WTC11 (cell line): ENCODE results near the gene STARD10. TPM values are rescaled to one million over a fixed set of nuclear protein-coding genes. Genes with fewer than 3 reads are reported as not detected.

Experiments used
- ATAC-seq: fragments of 200-7000 bp; cut with Tn5 transposase; 2 replicates; pipeline ENCODE4 v1.10.0; 2021; ENCODE audit warnings: mild to moderate bottlenecking, moderate library complexity
- CTCF ChIA-PET: fragments of 300-600 bp; sonication (Branson Sonifier 250); formaldehyde crosslinking; loops from one replicate; lab custom pipeline; 2021; ENCODE audit warnings: antibody characterized with exemption; lab: Charles Lee
- POLR2A ChIA-PET: fragments of 350-600 bp; sonication (Branson Sonifier 250); formaldehyde crosslinking; loops from one replicate; lab custom pipeline; 2021; ENCODE audit warnings: antibody characterized with exemption; lab: Charles Lee
- DNase-seq: peaks from one replicate; pipeline ENCODE4 v3.0.0; 2021; ENCODE audit warnings: low spot score
- H3K27ac Mint-ChIP-seq: 2 replicates; pipeline ENCODE4 v1.8.0; 2021; ENCODE audit warnings: mixed read lengths
- H3K27me3 Mint-ChIP-seq: 2 replicates; pipeline ENCODE4 v1.8.0; 2021; ENCODE audit warnings: low read depth, mild to moderate bottlenecking, moderate library complexity, mixed read lengths
- H3K36me3 Mint-ChIP-seq: 2 replicates; pipeline ENCODE4 v1.8.0; 2021; ENCODE audit warnings: mixed read lengths
- H3K4me1 Mint-ChIP-seq: 2 replicates; pipeline ENCODE4 v1.8.0; 2022; ENCODE audit warnings: mixed read lengths
- H3K4me3 Mint-ChIP-seq: 2 replicates; pipeline ENCODE4 v1.8.0; 2021; ENCODE audit warnings: mild to moderate bottlenecking, moderate library complexity, mixed read lengths
- H3K9me3 Mint-ChIP-seq: 2 replicates; pipeline ENCODE4 v1.8.0; 2021; ENCODE audit warnings: mixed read lengths
- ETV6 ChIP-seq: sonication (generic); formaldehyde crosslinking; IDR thresholded peaks from 2 replicates; pipeline ENCODE4 v1.8.1; 2022; ENCODE audit warnings: mild to moderate bottlenecking, missing genetic modification reagents
- FOXK1 ChIP-seq: sonication (generic); formaldehyde crosslinking; IDR thresholded peaks from 2 replicates; pipeline ENCODE4 v1.8.0; 2022; ENCODE audit warnings: mild to moderate bottlenecking, moderate library complexity, missing genetic modification reagents
- FOXP1 ChIP-seq: sonication (generic); formaldehyde crosslinking; IDR thresholded peaks from 2 replicates; pipeline ENCODE4 v1.8.0; 2022; ENCODE audit warnings: missing genetic modification reagents, mild to moderate bottlenecking, moderate library complexity, borderline replicate concordance
- TEAD4 ChIP-seq: sonication (generic); formaldehyde crosslinking; IDR thresholded peaks from 2 replicates; pipeline ENCODE4 v1.8.0; 2022; ENCODE audit warnings: mild to moderate bottlenecking, missing genetic modification reagents
- ZNF263 ChIP-seq: sonication (generic); formaldehyde crosslinking; IDR thresholded peaks from 2 replicates; pipeline ENCODE4 v1.8.1; 2022; ENCODE audit warnings: low read depth, mild to moderate bottlenecking, moderate library complexity, missing genetic modification reagents
- total RNA-seq: library from RNA; stranded (reverse); gene quantifications from 3 replicates; pipeline ENCODE4 v1.2.3, GENCODE V29; 2021
- TF ChIP-seq, protein P1 (sequence below): sonication (generic); formaldehyde crosslinking; IDR thresholded peaks from 2 replicates; pipeline ENCODE4 v1.8.0; 2022; ENCODE audit warnings: mild to moderate bottlenecking, missing genetic modification reagents
- TF ChIP-seq, protein P2 (sequence below): fragments of 250-450 bp; sonication (Bioruptor Pico); IDR thresholded peaks from 2 replicates; pipeline ENCODE4 v1.9.0; 2021; ENCODE audit warnings: mild to moderate bottlenecking, borderline replicate concordance
- TF ChIP-seq, protein P3 (sequence below): fragments of 200-600 bp; IDR thresholded peaks from 2 replicates; pipeline ENCODE4 v1.8.0; 2022; ENCODE audit warnings: antibody characterized with exemption
- TF ChIP-seq, protein P4 (sequence below): sonication (generic); formaldehyde crosslinking; IDR thresholded peaks from 2 replicates; pipeline ENCODE4 v1.8.0; 2022; ENCODE audit warnings: mild to moderate bottlenecking, missing genetic modification reagents
- TF ChIP-seq, protein P5 (sequence below): sonication (generic); formaldehyde crosslinking; IDR thresholded peaks from 2 replicates; pipeline ENCODE4 v1.8.1; 2023; ENCODE audit warnings: mild to moderate bottlenecking, missing genetic modification reagents, borderline replicate concordance
- TF ChIP-seq, protein P6 (sequence below): sonication (generic); formaldehyde crosslinking; IDR thresholded peaks from 2 replicates; pipeline ENCODE4 v1.8.0; 2023; ENCODE audit warnings: missing genetic modification reagents, mild to moderate bottlenecking, borderline replicate concordance
- TF ChIP-seq, protein P7 (sequence below): sonication (generic); formaldehyde crosslinking; IDR thresholded peaks from 2 replicates; pipeline ENCODE4 v1.8.1; 2023; ENCODE audit warnings: mild to moderate bottlenecking, missing genetic modification reagents, moderate library complexity

STARD10 gene
- total RNA-seq, 1 experiment from 2014 or later, result 32.0 TPM

DNA sequence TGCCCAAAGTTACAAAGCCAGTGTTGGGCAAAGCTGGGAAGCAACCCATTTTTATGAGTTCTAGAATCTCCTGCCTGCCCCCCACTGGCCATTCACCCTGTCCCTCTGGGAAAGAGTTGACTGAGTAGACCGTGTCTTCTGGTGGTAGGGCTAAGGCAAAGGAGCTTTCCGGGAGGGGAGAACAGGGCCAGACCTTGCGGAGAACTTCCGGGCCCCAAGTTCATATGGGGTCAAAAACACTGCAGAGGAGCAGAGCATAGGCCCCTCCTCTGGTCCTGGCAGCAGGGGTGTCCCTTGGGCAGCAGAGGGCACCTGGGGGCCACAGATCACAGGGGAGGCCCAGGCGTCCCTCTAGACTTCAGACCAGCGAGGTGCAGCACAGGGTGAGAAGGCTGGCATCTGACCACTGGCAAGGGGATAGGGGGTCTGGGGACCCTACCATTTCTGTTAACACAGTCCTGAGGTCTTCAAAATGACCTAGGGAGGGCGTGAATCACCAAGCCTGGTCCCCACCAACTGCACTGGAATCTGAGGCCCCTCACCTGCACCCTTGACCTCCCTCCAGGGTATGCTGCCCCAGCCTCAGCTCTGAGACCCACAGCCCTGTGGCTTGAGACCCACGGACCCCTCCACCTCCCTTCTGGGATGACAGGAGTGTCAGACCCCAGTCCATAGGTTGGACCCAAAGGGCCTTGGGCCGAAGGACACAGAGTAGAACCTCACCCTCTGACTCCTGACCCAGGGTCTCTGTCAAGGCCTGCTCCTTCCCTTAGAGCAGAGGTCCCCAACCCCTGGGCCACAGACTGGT, 40.3 kb downstream of the STARD10 start (continued):
- TF ChIP-seq, protein P1, sequence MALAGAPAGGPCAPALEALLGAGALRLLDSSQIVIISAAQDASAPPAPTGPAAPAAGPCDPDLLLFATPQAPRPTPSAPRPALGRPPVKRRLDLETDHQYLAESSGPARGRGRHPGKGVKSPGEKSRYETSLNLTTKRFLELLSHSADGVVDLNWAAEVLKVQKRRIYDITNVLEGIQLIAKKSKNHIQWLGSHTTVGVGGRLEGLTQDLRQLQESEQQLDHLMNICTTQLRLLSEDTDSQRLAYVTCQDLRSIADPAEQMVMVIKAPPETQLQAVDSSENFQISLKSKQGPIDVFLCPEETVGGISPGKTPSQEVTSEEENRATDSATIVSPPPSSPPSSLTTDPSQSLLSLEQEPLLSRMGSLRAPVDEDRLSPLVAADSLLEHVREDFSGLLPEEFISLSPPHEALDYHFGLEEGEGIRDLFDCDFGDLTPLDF (CRISPR knock-in tag), result no peak
- TF ChIP-seq TEAD4 (CRISPR knock-in tag) (no peak), ZNF263 (no peak)
- TF ChIP-seq, protein P2, sequence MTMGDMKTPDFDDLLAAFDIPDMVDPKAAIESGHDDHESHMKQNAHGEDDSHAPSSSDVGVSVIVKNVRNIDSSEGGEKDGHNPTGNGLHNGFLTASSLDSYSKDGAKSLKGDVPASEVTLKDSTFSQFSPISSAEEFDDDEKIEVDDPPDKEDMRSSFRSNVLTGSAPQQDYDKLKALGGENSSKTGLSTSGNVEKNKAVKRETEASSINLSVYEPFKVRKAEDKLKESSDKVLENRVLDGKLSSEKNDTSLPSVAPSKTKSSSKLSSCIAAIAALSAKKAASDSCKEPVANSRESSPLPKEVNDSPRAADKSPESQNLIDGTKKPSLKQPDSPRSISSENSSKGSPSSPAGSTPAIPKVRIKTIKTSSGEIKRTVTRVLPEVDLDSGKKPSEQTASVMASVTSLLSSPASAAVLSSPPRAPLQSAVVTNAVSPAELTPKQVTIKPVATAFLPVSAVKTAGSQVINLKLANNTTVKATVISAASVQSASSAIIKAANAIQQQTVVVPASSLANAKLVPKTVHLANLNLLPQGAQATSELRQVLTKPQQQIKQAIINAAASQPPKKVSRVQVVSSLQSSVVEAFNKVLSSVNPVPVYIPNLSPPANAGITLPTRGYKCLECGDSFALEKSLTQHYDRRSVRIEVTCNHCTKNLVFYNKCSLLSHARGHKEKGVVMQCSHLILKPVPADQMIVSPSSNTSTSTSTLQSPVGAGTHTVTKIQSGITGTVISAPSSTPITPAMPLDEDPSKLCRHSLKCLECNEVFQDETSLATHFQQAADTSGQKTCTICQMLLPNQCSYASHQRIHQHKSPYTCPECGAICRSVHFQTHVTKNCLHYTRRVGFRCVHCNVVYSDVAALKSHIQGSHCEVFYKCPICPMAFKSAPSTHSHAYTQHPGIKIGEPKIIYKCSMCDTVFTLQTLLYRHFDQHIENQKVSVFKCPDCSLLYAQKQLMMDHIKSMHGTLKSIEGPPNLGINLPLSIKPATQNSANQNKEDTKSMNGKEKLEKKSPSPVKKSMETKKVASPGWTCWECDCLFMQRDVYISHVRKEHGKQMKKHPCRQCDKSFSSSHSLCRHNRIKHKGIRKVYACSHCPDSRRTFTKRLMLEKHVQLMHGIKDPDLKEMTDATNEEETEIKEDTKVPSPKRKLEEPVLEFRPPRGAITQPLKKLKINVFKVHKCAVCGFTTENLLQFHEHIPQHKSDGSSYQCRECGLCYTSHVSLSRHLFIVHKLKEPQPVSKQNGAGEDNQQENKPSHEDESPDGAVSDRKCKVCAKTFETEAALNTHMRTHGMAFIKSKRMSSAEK, result no peak
- TF ChIP-seq, protein P3, sequence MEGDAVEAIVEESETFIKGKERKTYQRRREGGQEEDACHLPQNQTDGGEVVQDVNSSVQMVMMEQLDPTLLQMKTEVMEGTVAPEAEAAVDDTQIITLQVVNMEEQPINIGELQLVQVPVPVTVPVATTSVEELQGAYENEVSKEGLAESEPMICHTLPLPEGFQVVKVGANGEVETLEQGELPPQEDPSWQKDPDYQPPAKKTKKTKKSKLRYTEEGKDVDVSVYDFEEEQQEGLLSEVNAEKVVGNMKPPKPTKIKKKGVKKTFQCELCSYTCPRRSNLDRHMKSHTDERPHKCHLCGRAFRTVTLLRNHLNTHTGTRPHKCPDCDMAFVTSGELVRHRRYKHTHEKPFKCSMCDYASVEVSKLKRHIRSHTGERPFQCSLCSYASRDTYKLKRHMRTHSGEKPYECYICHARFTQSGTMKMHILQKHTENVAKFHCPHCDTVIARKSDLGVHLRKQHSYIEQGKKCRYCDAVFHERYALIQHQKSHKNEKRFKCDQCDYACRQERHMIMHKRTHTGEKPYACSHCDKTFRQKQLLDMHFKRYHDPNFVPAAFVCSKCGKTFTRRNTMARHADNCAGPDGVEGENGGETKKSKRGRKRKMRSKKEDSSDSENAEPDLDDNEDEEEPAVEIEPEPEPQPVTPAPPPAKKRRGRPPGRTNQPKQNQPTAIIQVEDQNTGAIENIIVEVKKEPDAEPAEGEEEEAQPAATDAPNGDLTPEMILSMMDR, result no peak
- TF ChIP-seq, protein P4, sequence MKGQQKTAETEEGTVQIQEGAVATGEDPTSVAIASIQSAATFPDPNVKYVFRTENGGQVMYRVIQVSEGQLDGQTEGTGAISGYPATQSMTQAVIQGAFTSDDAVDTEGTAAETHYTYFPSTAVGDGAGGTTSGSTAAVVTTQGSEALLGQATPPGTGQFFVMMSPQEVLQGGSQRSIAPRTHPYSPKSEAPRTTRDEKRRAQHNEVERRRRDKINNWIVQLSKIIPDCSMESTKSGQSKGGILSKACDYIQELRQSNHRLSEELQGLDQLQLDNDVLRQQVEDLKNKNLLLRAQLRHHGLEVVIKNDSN (CRISPR knock-in tag), result no peak
- TF ChIP-seq, protein P5, sequence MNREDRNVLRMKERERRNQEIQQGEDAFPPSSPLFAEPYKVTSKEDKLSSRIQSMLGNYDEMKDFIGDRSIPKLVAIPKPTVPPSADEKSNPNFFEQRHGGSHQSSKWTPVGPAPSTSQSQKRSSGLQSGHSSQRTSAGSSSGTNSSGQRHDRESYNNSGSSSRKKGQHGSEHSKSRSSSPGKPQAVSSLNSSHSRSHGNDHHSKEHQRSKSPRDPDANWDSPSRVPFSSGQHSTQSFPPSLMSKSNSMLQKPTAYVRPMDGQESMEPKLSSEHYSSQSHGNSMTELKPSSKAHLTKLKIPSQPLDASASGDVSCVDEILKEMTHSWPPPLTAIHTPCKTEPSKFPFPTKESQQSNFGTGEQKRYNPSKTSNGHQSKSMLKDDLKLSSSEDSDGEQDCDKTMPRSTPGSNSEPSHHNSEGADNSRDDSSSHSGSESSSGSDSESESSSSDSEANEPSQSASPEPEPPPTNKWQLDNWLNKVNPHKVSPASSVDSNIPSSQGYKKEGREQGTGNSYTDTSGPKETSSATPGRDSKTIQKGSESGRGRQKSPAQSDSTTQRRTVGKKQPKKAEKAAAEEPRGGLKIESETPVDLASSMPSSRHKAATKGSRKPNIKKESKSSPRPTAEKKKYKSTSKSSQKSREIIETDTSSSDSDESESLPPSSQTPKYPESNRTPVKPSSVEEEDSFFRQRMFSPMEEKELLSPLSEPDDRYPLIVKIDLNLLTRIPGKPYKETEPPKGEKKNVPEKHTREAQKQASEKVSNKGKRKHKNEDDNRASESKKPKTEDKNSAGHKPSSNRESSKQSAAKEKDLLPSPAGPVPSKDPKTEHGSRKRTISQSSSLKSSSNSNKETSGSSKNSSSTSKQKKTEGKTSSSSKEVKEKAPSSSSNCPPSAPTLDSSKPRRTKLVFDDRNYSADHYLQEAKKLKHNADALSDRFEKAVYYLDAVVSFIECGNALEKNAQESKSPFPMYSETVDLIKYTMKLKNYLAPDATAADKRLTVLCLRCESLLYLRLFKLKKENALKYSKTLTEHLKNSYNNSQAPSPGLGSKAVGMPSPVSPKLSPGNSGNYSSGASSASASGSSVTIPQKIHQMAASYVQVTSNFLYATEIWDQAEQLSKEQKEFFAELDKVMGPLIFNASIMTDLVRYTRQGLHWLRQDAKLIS (CRISPR knock-in tag), result no peak
- TF ChIP-seq, all 79 proteins: peak for 0

DNA sequence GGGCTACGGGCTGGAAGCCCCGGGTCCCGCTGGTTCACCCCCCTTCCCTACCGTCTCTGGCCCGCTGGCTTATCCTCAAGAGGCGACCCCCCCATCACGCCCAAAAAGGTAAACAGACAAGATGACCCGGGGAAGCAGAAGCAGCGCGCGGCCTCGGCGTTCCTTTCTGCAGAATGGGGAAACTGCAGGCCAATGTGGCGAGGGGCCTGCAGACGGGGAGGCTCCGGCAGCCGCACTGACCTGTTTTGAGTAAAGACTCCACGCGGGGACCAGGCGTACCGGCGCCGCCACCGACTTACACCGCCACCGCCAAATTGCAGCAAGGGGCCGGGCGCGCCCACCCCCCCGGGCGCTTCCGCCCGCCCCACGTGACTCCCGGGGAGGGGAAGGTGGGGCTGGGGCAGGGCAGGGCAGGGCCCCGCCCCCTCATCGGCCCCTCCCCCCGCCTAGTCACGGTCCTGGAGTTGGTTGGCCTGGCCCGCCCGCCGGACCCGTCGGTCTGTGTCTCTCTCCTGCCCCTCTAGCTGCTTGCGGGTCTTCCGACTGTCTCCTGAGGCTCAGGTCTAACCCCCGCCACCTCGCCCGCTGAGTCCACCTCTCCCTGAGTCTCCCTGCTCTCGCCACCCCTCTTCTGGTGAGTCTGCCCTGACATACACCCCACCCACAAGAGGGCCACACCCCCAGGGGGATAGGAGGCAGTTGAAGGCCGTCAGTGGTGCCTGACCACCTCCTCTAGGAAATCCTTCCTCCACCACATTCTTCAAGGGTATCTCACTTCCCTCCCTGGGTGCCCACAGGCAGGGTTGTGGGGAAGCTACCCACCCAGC, 41.5 kb downstream of the STARD10 start, which contains the start of gene ARAP1:
ARAP1 (minus strand) TSS at position 321 of the 827 bp plus-strand sequence. CDS start 25,280 bp downstream, outside the sequence.
- H3K4me3 Mint-ChIP-seq, result peak within 1 kb of the TSS; percentile 93
- POLR2A ChIA-PET, result interaction anchor here (0.6 kb wide), 1 partner anchor 131 kb away, joined by 4 read pairs; no protein-coding TSS in a partner anchor
- H3K36me3 Mint-ChIP-seq, result peaks cover 13% of the 10 kb centered on the region
- no peaks in the 10 kb centered on the region for H3K9me3 Mint-ChIP-seq
- ATAC-seq (peak; percentile 76), DNase-seq (peak; percentile 76)
- peaks cover 40% of the 10 kb centered on the region for H3K4me1 Mint-ChIP-seq
- CTCF ChIA-PET, result interaction anchor here (1.1 to 2.2 kb wide), 4 partner anchors 12 to 68 kb away, joined by 3 to 14 read pairs (median 8); partner anchors contain the start of gene STARD10
- peak within 1 kb of the TSS; percentile 96 for H3K27ac Mint-ChIP-seq
- H3K27me3 Mint-ChIP-seq, result peaks cover 10% of the 10 kb centered on the region
- TF ChIP-seq, protein P6, sequence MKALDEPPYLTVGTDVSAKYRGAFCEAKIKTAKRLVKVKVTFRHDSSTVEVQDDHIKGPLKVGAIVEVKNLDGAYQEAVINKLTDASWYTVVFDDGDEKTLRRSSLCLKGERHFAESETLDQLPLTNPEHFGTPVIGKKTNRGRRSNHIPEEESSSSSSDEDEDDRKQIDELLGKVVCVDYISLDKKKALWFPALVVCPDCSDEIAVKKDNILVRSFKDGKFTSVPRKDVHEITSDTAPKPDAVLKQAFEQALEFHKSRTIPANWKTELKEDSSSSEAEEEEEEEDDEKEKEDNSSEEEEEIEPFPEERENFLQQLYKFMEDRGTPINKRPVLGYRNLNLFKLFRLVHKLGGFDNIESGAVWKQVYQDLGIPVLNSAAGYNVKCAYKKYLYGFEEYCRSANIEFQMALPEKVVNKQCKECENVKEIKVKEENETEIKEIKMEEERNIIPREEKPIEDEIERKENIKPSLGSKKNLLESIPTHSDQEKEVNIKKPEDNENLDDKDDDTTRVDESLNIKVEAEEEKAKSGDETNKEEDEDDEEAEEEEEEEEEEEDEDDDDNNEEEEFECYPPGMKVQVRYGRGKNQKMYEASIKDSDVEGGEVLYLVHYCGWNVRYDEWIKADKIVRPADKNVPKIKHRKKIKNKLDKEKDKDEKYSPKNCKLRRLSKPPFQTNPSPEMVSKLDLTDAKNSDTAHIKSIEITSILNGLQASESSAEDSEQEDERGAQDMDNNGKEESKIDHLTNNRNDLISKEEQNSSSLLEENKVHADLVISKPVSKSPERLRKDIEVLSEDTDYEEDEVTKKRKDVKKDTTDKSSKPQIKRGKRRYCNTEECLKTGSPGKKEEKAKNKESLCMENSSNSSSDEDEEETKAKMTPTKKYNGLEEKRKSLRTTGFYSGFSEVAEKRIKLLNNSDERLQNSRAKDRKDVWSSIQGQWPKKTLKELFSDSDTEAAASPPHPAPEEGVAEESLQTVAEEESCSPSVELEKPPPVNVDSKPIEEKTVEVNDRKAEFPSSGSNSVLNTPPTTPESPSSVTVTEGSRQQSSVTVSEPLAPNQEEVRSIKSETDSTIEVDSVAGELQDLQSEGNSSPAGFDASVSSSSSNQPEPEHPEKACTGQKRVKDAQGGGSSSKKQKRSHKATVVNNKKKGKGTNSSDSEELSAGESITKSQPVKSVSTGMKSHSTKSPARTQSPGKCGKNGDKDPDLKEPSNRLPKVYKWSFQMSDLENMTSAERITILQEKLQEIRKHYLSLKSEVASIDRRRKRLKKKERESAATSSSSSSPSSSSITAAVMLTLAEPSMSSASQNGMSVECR (CRISPR knock-in tag), result 0 out of 2 replicates have a peak, but pooled peaks have one; percentile 25
- TF ChIP-seq ETV6 (CRISPR knock-in tag), result no peak
- TF ChIP-seq, protein P7, sequence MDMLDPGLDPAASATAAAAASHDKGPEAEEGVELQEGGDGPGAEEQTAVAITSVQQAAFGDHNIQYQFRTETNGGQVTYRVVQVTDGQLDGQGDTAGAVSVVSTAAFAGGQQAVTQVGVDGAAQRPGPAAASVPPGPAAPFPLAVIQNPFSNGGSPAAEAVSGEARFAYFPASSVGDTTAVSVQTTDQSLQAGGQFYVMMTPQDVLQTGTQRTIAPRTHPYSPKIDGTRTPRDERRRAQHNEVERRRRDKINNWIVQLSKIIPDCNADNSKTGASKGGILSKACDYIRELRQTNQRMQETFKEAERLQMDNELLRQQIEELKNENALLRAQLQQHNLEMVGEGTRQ (CRISPR knock-in tag), result peak; percentile 96
- TF ChIP-seq FOXP1 (CRISPR knock-in tag), result peak; percentile 53; the same call in 1 of the 2 replicates
- peak; percentile 61; the same call in 1 of the 2 replicates for TF ChIP-seq FOXK1 (CRISPR knock-in tag)
